GM18526 (cell line): Measurements from ENCODE around the gene MRPS18C.
A peak's percentile ranks its signal among the peaks of the same experiment; 100 is the strongest.

Experiments
- POLR2A ChIP-seq: IDR thresholded peaks from 3 replicates; pipeline ENCODE4 v1.6.1; 2011; ENCODE audit not compliant: insufficient read length; ENCODE audit errors: extremely low read depth

The MRPS18C gene

DNA sequence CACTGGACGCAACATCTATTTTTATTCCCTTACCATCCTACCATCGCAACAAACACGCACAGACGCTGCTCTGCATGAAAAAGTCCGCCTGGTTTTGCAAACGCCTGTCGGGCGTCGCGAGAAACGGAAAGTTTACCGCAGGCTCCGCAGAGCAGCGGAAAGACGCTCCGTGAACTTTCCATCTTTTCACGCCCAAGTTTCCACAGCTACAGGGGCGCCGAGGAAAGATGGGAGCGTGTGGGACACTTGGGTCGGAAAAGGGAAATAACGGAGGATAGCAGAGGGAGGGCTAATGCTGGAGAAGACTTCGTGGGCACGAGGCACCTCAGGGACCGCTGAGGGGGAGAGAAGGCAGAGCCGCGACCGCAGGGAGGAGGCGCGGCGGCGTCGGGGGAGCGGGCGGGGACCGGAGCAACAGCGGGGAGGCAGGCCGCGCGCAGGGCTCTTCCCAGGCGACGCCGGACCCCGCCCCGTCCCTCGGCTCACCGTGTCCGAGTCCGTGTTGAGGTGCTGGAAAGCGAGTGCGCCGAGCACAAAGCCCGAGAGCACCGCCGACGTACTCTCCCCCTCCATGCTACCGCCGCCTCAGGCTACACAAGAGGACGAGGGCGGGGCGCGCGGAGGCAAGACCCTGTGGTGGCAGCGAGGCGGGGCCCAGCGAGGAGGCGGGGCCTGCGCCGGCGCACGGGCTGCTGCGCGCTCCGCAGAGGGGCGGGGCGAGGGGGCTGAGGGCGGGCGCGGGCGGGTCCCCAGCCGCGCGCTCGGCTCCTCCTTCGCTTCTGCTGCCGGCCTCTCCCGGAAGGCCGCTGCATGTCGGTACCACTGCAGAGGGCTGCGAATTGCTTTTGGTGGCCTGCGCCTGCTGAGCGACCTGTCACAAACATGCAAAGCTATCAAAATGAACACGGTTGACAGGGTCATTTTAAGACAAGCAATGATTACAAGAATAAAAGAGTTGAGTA is 28.9 kb downstream of the MRPS18C start, which contains the start of gene ABRAXAS1:
TSS of gene ABRAXAS1 (minus strand) at position 601 of the 962 bp plus-strand sequence. CDS start at position 573, 28 bp downstream.
- TF ChIP-seq POLR2A, result peak; percentile 90

- TF ChIP-seq POLR2A, result no peak
Observed at GRCh38 chr4:83486457-83487129, 30.7 kb downstream of the MRPS18C start.

DNA sequence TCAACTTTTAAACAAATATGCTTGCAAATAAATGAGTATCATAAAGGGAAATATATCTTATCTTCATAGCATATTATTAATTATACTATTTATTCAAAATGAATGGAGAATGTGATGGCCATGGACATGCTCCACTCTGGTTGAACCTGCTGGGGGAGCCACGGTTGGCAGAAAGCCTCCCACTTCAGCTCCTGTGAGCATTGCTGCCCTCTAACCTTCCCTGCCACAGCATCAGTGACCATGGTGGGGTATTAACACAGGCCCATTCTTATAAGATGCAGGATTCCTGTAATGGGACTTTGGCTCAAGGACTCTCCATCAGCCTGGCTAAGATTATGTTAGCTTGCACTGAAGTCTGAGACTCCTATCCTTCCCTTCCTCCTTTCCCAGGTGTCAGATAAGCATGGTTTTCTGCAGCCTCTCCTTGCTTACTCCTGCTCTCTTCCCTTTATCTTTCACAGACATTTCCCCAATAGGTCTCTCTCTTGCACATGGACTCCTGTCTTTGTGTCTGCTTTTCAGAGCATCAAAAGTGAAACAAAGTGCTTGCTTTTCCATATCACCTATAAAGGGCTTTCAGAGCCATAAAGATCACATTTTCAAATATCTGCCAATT is 34.0 kb downstream of the MRPS18C start:
- TF ChIP-seq POLR2A, result no peak

- TF ChIP-seq POLR2A, result no peak
Observed at GRCh38 chr4:83490876-83491450, 35.1 kb downstream of the MRPS18C start.

- no peak for TF ChIP-seq POLR2A
Observed at GRCh38 chr4:83498187-83498586, 42.3 kb downstream of the MRPS18C start.

DNA sequence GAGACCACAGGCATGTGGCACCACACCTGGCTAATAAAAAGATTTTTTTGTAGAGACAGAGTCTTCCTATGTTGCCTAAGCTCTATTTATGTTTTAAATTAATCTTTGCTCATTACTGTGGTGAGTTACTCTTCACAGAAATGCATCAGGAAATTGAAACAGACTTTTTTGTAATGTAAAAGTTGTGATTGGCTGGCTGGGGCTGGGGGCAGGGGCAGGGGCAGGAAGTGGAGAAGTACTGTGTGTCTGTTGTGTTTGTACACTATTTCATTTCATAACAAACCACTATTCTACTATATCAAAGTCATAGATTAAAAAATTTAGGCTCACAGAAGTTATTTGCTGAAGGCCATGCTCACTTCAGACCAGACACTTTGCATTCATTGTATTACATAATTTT is 48.1 kb downstream of the MRPS18C start:
- TF ChIP-seq POLR2A, result no peak

- no peak for TF ChIP-seq POLR2A
Observed at GRCh38 chr4:83504503-83504902, 48.6 kb downstream of the MRPS18C start.

- TF ChIP-seq POLR2A, result no peak
Observed at GRCh38 chr4:83504996-83505395, 49.1 kb downstream of the MRPS18C start.

DNA sequence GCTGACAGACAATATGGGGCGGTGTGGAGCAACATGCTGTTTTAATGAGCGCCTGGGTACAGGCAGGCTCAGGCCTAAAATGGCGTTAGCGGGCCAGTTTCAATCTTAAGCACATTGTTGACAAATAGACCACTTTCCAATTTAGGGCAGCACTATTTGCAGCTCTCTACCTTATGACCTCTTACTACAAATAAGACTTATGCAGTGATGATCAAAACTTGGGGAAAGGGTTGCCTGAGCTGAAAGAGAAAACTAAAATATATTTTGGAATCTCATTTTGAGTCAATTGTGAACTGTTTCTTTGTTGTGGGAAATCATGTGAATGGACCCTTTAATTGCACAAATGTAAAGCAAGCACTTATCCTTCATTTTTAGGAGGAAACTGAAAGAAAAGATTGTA is 54.6 kb downstream of the MRPS18C start:
- no peak for TF ChIP-seq POLR2A
